NCI-H226 (cell line): ENCODE measurements around the gene KHNYN.
"Not testable (repeated sequence)": the region's sequence is repeated elsewhere in the genome, so short reads cannot be mapped to it uniquely, and the experiment has no call there.

Source experiments
- DNase-seq: peaks from one replicate; pipeline ENCODE4 v3.0.0-alpha.2; 2015

Gene KHNYN

DNA sequence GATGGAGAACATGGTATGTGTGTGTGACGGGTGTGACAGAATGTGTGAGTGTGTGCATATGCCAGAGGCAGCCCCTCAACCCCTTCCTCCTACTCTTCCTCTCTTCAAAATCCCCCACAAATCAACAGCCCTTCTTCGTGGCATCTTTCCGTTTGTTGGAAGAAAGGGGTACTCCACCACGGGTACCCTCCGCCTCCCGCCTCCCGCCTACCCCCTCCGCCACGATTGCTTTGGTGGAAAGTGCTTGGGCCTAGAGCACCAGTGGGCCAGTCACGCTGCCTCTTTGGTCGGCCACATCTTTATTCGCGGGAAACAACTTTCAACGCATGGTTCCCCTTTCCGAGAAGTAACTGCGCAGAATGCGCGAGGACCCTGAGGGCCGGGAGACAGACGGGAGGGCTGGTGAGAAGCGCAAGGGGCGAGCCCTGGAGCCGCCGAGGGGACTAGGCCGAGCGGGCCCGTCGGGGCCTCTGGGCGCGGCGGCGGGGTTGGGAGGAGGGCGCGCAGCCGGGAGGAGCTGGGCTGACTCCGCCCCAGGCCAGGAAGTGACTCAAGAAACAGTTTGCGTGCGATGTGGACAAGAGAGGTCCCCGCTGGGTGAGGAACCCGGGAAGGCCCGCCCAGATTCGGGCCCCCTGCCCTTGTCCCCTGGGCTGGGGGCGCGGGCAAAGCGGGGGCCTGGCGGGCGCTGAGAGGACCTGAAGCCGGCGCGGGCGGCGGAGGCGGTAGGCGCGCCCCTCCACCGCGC is at the start of gene KHNYN, which contains the start of gene CBLN3:
Gene KHNYN, plus strand, starts transcription at position 560 of the 748 bp plus-strand sequence. CDS start 777 bp downstream, outside the sequence.
Gene CBLN3, minus strand, starts transcription at position 274 of the 748 bp plus-strand sequence. CDS start 614 bp downstream, outside the sequence.
- DNase-seq: peak; percentile 87

DNA sequence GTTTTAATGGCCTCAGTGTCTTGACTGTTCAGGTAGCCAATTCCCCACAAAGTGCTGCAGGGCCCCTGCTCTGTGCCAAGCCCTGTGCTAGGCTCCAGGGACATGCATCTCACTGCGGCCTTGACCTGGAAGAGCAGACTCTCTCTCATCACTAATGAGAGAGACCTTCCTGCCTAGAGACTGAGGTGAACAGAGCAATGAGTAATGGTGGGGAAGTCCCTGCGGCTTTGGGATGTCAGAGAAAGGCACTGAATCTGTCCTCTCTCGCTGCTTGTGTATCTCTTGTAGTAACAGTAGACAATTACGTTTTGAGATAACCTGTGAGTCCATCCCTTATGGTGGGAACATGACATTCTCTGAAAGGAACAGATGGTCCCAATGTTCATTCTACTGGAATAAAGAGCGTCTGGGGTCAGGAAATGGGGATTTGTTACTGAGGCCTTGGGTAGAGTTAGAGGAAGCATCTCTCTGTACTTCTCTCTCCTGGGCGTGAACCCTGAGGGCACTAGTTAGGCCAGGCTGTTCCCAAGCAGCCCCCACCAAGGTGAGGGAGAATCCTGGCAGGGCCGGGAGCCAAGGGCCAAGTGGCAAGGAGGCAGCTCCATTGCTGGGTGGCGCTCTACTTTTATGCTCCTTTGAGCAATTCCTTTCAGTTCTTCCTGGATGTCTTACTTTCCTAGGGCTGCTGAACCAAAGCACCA is 48.2 kb upstream of the KHNYN start:
- no peak for DNase-seq

DNA sequence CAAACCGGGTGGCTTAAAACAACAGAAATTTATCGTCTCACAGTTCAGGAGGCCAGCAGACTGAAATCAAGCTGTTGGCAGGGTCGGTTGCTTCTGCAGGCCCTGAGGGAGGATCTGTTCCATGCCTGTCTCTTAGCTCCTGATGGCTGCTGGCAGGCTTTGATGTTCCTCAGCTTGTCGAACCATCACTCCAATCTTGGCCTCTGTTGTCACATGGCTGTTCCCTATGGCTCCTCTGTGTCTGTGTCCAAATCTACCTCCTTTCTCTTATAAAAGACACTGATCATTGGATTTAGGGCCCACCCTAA is 47.7 kb upstream of the KHNYN start:
- DNase-seq: no peak

DNA sequence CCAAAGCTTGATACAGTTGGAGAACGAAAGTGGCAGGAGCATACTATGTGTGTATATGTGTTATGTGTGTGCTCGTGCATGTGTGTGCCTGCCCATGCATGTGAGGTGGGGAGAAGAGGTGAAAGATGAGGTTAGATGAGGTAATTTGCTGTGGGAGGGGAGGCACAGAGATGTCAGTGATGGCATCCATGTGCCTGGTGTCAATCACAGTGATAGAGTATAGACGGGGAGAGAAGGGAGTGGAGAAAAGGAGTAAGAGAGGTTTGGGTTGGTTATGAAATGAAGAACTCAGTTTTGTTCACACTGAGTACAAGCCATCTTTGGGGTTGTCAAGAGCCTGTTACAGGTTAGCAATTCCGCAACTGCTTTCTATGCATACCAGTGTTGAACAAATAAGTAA is 45.6 kb upstream of the KHNYN start:
- no peak for DNase-seq

DNA sequence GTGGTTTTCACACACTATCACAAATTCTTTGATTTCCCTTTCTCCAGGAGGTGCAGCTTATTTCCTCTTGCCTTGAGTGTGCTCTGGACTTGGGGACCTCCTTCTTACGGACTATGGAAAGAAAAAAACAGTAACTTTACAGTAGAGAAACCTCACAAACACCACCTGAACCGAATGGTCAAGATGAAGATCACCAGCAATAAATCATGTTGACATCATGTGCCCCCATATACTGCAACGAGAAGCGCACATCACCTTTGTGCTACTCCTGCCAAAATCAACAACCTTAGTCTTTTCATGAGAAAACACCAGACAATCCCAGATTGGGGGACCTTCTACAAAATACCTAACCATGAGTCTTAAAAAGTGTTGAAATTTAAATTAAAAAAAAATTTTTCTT is 44.2 kb upstream of the KHNYN start:
- no peak for DNase-seq

DNA sequence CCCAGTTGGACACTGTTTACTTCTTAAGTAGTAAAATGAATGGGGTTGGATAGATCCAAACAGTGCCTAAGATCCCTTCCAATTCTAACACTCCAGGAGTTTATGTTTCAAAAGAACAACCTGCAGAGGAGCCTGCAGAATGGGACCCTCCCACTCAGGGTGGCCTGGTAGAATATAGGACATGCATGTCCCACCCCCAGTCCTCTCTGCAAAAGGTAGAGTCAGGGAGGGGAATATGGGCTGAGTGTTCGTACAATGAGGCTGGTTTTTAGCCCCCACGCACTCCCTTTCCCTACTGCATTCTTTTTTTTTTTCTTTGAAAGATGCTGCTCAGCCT is 42.8 kb upstream of the KHNYN start:
- no peak for DNase-seq

DNA sequence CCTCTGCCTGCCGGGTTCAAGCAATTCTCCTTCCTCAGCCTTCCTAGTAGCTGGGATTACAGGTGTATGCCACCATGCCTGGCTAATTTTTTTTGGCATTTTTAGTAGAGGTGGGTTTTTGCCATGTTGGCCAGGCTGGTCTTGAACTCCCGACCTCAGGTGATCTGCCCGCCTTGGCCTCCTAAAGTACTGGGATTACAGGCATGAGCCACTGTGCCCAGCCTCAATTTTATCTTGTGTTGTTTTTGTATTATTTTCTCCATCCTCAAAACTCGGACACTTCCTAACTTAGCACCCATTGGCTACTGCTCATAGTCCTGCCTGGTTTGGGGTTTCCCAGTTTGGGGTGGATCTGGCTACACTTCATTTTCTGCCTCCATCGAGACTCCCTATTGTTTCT is 42.2 kb upstream of the KHNYN start:
- not testable (repeated sequence) for DNase-seq

DNA sequence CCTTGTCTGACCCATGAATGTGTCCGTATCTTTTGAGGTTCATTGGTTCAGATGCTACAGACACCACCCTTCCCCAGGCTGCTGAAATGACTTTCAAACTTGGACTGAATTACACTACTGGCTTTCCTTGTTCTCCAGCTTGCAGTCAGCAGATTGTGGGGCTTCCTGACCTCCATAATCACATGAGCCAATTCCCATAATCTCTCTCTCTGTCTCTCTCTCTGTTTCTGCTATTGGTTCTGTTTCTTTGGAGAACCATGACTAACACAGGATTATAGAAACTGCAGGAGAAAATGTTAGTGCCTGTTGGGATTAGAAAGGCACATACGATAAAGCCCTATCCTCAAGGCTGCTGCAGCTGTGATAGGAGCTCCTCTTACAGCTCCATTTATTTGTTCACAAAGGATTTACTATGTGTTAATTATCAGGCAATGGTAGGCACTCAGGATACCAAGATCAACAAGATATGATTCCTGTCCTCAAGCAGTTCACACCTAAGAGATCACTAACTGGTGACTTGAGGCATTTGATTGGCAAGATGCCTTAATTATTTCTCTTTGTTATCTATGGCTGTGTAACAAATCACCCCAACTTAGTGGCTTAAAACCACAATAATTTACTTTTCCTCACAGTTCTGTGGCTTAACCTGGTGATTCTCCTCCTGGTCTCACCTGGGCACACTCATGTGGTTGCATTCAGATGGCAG is 41.1 kb upstream of the KHNYN start:
- no peak for DNase-seq

DNA sequence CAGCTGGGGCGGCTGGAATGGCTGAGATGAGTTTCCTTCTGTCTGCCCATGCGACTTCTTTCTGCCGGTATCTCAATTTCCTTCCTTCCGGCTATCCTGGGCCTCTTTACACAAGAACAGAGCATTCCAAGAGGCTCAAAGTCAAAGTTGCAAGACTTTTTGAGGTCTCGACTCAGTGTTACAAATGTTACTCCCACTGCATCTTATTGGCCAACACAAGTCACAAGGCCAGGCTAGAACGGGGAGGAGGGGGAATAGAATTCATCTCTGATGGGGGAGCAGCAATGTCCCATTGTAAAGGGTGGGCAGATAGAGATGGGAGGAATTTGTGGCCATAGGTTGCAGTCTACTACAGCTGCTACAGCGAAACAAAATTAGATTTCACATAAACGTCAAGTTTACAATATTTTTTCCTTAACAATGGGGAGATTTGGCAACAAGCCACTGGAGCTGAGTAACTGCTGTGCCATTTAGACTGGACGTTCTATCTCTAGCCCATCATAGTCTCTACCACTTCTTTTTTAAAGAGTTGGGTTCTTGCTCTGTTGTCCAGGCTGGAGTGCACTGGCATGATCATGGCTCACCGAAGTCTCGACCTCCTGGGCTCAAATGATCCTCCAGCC is 40.4 kb upstream of the KHNYN start:
- peak; percentile 7 for DNase-seq

DNA sequence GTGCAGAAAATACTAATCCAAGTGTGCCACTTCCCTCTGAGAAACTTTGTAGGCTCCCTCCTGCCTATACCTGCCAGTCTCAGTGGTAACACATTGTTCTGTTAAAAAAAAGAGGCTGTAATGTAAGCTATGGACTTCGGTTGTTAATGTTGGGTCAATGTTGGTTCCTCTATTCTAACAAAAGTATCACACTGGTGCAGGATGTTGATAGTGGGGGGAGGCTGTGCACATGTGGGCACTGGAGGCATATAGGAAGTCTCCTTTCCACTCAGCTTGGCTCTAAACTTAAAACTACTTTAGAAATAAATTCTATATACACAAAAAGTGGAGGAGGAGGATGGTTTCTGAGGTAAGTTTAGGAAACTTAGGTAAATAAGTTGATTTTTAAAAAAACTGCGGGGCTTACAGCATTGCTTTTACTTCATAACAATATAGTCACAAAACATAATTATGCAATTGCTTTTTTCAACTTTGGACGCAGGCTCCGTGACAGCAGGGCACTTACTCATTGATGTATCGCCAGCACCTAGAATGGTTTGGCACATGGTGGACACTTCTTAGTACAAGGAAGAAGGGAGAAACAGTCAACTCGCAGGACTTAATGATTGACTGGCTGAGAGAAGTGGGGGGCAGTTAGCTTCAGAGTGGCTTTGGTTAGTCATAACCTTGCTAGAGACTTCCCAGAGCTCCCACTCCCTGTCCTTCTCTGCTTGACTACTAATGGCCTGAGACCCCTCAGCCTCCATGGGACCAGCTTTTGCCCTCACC is 38.9 kb upstream of the KHNYN start:
- no peak for DNase-seq

DNA sequence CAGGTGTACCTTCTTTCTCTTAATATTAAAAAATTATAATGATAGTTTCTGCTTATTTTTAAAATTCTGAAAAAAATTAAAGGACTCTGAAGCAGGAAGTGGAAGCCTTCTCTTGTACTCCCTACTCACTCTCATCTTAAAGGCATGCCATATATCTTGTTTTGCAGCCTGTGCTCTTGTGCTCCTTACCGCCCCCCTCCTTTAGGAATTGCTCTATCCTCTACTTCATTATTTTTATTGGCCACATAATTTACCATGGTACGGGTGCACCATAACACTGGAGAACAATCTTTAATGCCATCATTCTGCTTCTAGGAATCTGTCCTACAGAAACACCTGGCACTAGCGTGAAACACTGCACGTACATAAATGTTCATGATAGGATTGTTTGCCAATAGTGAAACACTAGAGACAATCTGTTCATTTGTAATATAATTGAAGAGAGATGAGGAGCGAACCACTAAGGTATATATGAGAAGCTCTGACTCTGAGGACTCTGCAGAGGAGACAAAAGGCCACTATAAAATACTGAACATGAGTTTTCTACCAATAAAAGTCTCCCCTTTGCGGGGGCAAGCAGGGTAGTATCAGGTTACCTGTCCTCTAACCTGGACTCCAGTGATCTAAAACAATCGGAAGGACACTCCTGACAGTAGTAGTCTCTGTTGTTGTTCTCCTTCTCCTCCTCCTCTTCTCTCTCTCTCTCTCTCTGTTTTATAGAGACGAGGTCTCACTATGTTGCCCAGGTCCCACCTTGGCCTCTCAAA is 37.2 kb upstream of the KHNYN start:
- DNase-seq: peak; percentile 71

DNA sequence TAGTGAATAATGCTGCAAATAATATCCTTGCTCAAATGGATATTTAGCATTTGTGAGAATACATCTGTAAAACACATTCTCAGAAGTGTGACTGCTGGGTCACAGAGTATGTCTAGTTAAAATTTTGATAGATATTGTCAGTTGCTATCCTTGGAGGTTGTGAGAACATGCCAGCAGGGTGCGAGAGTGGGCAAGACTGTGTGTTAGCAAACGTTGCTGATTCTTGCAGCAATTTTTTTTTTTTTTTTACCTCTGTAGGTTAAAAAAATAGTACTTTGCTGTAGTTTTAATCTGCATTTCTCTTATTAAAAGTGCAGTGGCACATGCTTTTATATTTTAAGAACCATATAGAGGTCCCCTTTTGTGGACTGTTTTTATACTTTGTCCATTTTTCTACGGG is 35.5 kb upstream of the KHNYN start:
- DNase-seq: no peak

DNA sequence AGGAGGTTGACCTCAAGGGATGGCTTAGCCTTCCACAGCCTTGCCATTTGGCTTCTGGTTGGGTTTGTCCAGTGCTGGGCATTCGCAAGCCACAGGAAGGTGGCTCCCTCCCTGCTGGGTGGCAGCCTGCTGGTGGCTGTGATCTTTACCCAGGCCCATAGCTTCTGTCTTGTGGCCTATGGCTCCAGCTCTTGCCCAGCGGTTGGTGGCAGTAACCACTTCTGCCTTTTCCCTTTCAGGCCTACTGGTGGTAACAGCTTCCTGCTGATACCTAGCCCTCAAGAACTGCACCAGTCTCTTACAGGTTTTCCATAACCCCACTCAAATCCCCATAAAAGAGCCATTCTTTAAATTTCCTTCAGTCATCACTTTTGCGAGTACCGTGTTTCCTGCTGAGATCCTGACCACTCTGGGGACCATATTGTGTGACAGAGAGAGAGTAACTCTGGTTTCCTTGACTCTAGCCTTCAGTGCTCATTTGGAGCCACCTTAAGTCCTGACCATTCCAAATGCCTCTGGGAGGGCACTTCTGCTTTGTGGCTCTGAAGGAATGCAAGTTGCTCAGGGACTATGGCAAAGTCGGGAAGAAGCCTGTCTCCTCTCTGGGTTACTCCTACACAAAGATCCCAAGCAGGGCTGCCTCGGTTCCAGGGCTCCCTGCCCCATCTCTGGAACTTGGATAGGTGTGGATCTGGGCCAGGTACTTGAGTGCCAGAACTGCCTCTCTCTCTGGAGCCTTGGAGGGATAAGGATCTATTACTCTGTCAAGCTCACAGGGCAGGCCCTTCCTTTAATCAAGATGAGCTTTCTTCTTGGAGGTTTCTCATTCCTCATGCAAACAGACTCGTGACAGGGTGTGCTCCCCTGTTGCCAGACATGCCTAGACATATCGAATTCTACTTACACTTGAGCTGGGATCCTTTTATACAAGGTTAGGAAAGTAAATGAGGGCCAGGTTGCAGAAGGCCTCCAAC is 33.9 kb upstream of the KHNYN start:
- DNase-seq: no peak

DNA sequence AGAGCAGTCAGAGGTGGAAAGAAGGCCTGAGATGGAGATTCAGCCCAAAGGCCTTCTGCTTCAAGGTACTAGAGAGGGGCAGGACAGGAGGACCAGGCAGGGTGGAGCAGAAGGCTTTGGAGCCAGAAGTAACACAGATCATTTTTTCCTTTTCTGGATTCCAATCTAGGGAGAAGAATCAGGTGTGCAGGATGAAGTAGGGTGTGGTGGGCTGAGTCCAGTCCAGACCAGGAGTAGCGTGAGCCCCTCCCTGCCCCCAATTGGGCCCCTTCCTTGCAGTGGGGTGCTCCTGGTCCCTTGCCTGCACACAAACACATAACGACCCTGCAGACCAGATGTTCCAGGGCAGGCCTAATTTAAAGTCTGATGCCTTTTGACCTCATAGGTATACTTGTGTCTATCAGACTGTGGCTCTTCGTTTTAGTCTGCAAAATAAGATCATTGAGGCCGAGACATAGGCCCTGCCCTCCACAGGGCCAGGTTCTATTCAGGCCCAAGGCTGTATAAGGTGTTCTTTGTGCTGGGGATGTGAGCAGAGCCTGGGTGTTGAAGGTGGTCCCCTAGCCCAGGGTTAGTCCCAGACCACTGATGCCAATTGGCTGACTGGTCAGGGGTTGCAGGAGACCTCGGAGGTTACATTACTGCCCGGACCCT is 32.0 kb upstream of the KHNYN start:
- DNase-seq: no peak

DNA sequence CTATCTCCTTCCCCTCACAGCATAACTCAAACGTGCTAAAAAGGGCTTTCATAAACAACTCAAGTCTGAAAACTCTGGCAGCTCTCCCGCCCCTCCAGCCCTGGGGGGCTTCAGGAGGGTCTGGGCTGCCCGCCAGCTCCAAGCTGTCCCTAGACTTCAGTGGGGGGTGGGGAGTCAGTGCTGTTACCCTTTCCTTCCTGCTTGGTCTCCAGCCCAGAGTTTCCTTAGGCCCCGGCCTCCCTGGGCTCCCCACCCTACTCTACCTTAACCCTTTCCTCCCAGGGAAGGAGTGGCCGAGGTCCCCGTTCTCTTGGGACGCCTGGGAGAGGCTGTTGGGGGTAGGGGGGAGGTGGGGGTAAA is 31.5 kb upstream of the KHNYN start:
- DNase-seq: no peak

DNA sequence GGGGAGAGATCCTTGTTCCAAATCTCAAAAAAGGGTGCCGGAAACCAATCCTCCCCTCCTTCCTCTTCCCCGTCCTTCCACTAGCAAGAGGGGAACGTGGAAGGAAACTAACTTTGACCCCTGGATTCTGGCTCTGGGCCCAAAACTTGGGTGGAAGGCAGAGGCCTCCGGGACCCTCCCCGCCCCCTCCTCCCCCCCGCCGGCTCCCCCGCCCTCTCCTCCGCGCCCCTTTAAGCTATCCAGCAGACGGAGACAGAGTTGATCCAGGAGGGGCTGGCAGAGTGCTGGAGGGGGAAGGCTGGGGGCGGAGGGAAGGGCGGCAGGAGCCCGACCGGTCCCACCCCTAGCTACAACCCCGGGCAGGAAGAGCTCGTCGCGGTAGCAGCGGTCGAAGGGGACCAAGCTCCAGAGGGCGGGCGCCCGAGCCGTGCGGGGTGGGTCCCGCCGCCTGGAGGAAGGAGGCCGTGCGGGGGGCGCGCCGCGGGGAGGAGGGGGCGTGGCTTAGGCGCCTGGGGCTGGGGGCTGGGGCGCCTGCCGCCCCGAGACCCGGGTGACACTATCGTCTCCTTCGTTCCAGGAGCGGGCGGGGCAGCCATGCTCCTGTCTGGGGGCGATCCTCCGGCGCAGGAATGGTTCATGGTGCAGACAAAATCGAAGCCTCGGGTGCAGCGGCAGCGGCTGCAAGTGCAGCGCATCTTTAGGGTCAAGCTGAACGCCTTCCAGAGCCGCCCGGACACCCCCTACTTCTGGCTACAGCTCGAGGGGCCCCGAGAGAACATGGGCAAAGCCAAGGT is 30.9 kb upstream of the KHNYN start, which contains the start of gene NYNRIN:
Gene NYNRIN, plus strand, starts transcription at position 351 of the 794 bp plus-strand sequence. Its CDS starts 244 bp downstream, at position 595.
- no peak for DNase-seq

DNA sequence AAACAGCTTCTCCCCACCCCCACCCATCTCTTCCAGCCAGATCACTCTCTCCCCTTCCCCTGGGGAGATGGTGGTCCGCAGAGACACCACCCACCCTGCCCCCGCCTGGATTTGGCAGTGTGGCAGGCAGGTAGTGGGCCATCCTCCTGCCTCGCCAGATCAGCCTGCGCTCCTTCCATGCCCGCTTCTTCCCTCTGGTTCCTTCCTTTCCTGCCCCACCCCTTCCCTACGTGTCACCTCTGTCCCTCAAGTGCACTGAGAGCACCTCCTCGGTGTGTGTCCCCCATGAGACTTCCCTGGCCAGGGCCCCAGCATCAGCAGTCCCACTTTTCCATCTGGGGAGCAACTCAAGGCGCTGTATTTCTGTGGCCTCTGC is 30.3 kb upstream of the KHNYN start:
- DNase-seq: no peak

DNA sequence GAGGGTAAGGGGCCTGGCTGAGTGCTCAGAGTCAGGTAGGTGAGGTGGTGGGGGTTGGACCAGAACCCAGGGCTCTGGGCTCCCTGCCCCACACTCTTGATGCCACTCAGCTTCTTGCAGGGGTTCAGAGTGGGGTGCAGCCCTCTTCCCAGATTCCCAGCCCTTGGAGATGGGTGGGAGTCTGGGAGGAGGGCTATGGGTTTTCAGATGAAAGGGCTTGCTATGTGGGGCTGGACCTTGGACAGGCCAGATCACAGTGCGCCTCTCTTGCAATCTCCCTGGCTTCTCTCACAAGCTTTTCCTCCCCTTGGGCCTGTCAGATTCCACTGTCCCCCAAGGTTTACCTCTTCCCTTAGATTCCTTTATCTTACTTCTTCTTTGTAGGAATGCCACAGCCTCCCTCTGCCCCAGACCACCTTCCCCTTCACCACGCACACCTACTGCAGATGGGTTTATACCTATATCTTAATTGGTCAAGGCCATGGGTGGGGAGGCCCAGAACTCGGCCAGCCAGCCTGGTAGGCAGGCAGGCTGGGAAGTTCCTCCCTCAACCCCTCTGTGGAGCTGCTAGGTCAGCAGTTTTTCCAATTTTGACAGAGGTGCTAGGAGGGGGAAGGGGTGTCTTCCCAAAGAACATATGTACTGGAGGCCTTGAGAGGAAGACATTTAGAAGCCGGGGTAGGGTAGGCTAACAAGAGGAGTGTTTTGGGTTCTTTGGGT is 29.6 kb upstream of the KHNYN start:
- no peak for DNase-seq
